K562 (cell line): ENCODE measurements around the gene PGR. TPM values are rescaled to one million over a fixed set of nuclear protein-coding genes. Genes with fewer than 3 reads are reported as not detected.

Source experiments
- CTBP1 ChIP-seq: fragments of 450-650 bp; IDR thresholded peaks from 2 replicates; pipeline ENCODE4 v1.6.1; 2016; ENCODE audit warnings: borderline replicate concordance
- NR2C1 ChIP-seq, 2 experiments: fragments of 450-650 bp; IDR thresholded peaks; 2 replicates each; pipeline ENCODE4 v1.6.1; 2017; ENCODE audit warnings: mild to moderate bottlenecking in 2 of 2, antibody characterized with exemption in 1 of 2, inconsistent platforms in 1 of 2, missing compliant biosample characterization in 1 of 2, missing genetic modification characterization in 1 of 2
- POLR2G ChIP-seq: fragments of 200-400 bp; formaldehyde crosslinking; IDR thresholded peaks from 2 replicates; pipeline ENCODE4 v1.6.1; 2017; ENCODE audit warnings: low read depth, mild to moderate bottlenecking, antibody characterized with exemption, low read length, moderate library complexity
- PYGO2 ChIP-seq: fragments of 450-650 bp; IDR thresholded peaks from 2 replicates; pipeline ENCODE4 v1.6.1; 2016; ENCODE audit warnings: mild to moderate bottlenecking, missing genetic modification characterization, moderate library complexity, missing compliant biosample characterization
- RB1 ChIP-seq: fragments of 450-650 bp; IDR thresholded peaks from 2 replicates; pipeline ENCODE4 v1.6.1; 2017; ENCODE audit warnings: low read depth, mild to moderate bottlenecking
- RBM14 ChIP-seq: fragments of 200-400 bp; formaldehyde crosslinking; IDR thresholded peaks from 2 replicates; pipeline ENCODE4 v1.6.1; 2018; ENCODE audit warnings: low read depth, mild to moderate bottlenecking, low read length, moderate library complexity, borderline replicate concordance; ENCODE audit not compliant: insufficient read depth
- STAG1 ChIP-seq: sonication (generic); formaldehyde crosslinking; IDR thresholded peaks from 2 replicates; pipeline ENCODE4 v1.5.0; 2020; ENCODE audit warnings: missing genetic modification reagents, borderline replicate concordance
- ZNF318 ChIP-seq, 2 experiments: fragments of 450-650 bp; IDR thresholded peaks; 2 replicates each; pipeline ENCODE4 v1.6.1; 2016; ENCODE audit warnings: mild to moderate bottlenecking in 2 of 2, borderline replicate concordance in 1 of 2, low read depth in 1 of 2, moderate library complexity in 1 of 2
- polyA plus RNA-seq, 8 experiments: library from polyadenylated mRNA; depleted of rRNA in 4 of 8; stranded (reverse) in 5 of 8; unstranded in 3 of 8; fragments of >200 nt; fragmentation: Nextera tagmentation in 2 of 8; fragmentation: Illumina TruSeq in 1 of 8; extraction: Ambion mirVana in 2 of 8; extraction: Trizol in 1 of 8; gene quantifications; 2 replicates each; pipeline versions ENCODE4 v1.2.1 to v1.2.3, GENCODE V29; 2011 to 2014; ENCODE audit warnings: inconsistent platforms in 1 of 8, missing spikeins in 1 of 8
- total RNA-seq, 7 experiments: library from RNA; depleted of rRNA in 6 of 7; stranded (reverse); fragments of >200 nt in 6 of 7; fragmentation: Illumina TruSeq in 2 of 7; extraction: Trizol in 2 of 7; gene quantifications; 2 replicates each; pipeline versions ENCODE4 v1.2.1 to v1.2.3, GENCODE V29; 2011 to 2021; ENCODE audit warnings: low replicate concordance in 1 of 7
- TF ChIP-seq, protein P1 (sequence below): sonication (generic); formaldehyde crosslinking; IDR thresholded peaks from 2 replicates; pipeline ENCODE4 v1.8.1; 2022; ENCODE audit warnings: missing genetic modification reagents
- TF ChIP-seq, protein P2 (sequence below): fragments of 150-350 bp; conservative IDR thresholded peaks from 2 replicates; pipeline ENCODE4 v1.6.1; 2014; ENCODE audit warnings: low read length
- TF ChIP-seq, protein P3 (sequence below), 2 experiments: IDR thresholded peaks; 2 replicates each; pipeline ENCODE4 v1.6.1; 2011; ENCODE audit warnings: borderline replicate concordance in 1 of 2, control low read depth in 1 of 2, low read depth in 1 of 2, low read length in 1 of 2, mild to moderate bottlenecking in 1 of 2, mixed read lengths in 1 of 2, moderate library complexity in 1 of 2; ENCODE audit not compliant: insufficient read depth in 1 of 2, insufficient read length in 1 of 2, poor library complexity in 1 of 2, severe bottlenecking in 1 of 2; ENCODE audit errors: extremely low read depth in 1 of 2

PGR gene
- total and polyA plus RNA-seq, 9 of the 15 experiments (the other 6 are each of a cell fraction or from before 2014, with no cell fraction given): 0.43 to 2.4 (median 1.3) TPM

GRCh38 chr11:101127699-101128570 lies 1.7 kb downstream of the PGR start (continued):
- no peak for TF ChIP-seq ZNF318 (IDR thresholded peaks at IDR 0.05; ENCODE audit: borderline replicate concordance in 1 of 2, low read depth in 1 of 2)
- TF ChIP-seq, protein P1, sequence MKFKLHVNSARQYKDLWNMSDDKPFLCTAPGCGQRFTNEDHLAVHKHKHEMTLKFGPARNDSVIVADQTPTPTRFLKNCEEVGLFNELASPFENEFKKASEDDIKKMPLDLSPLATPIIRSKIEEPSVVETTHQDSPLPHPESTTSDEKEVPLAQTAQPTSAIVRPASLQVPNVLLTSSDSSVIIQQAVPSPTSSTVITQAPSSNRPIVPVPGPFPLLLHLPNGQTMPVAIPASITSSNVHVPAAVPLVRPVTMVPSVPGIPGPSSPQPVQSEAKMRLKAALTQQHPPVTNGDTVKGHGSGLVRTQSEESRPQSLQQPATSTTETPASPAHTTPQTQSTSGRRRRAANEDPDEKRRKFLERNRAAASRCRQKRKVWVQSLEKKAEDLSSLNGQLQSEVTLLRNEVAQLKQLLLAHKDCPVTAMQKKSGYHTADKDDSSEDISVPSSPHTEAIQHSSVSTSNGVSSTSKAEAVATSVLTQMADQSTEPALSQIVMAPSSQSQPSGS (CRISPR knock-in tag): no peak
- TF ChIP-seq, protein P2, sequence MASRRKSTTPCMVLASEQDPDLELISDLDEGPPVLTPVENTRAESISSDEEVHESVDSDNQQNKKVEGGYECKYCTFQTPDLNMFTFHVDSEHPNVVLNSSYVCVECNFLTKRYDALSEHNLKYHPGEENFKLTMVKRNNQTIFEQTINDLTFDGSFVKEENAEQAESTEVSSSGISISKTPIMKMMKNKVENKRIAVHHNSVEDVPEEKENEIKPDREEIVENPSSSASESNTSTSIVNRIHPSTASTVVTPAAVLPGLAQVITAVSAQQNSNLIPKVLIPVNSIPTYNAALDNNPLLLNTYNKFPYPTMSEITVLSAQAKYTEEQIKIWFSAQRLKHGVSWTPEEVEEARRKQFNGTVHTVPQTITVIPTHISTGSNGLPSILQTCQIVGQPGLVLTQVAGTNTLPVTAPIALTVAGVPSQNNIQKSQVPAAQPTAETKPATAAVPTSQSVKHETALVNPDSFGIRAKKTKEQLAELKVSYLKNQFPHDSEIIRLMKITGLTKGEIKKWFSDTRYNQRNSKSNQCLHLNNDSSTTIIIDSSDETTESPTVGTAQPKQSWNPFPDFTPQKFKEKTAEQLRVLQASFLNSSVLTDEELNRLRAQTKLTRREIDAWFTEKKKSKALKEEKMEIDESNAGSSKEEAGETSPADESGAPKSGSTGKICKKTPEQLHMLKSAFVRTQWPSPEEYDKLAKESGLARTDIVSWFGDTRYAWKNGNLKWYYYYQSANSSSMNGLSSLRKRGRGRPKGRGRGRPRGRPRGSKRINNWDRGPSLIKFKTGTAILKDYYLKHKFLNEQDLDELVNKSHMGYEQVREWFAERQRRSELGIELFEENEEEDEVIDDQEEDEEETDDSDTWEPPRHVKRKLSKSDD: no peak
- 0 out of 2 replicates have a peak, but pooled peaks have one; percentile 48 for TF ChIP-seq RBM14
- TF ChIP-seq STAG1 (CRISPR knock-in tag): no peak
- no peak for TF ChIP-seq RB1
- TF ChIP-seq CTBP1: 0 out of 2 replicates have a peak, but pooled peaks have one; percentile 19
- TF ChIP-seq POLR2G: peak; percentile 28
- TF ChIP-seq PYGO2 (tag): no peak
- TF ChIP-seq NR2C1 (IDR thresholded peaks at IDR 0.05): no peak
- TF ChIP-seq NR2C1 (tag; IDR thresholded peaks at IDR 0.05): no peak
- TF ChIP-seq, protein P3, sequence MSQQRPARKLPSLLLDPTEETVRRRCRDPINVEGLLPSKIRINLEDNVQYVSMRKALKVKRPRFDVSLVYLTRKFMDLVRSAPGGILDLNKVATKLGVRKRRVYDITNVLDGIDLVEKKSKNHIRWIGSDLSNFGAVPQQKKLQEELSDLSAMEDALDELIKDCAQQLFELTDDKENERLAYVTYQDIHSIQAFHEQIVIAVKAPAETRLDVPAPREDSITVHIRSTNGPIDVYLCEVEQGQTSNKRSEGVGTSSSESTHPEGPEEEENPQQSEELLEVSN (IDR thresholded peaks at IDR 0.05; ENCODE audit: borderline replicate concordance in 1 of 2, extremely low read depth in 1 of 2, insufficient read depth in 1 of 2, insufficient read length in 1 of 2, low read depth in 1 of 2, low read length in 1 of 2, poor library complexity in 1 of 2, severe bottlenecking in 1 of 2): peak in 1 of 2 experiments; percentile 43
